Right lobe of liver (tissue), 6 donors: ENCODE data around the gene SYNE3. TPM values are rescaled to one million over a fixed set of nuclear protein-coding genes. Genes with fewer than 3 reads are reported as not detected.
A peak's percentile ranks its signal among the peaks of the same experiment; 100 is the strongest.

Experiments
- ATAC-seq, 4 donors: fragments of 200-7000 bp; cut with Tn5 transposase; one replicate each; pipeline ENCODE4 v1.9.1; 2020; ENCODE audit warnings: mild to moderate bottlenecking in 4 of 4, moderate library complexity in 4 of 4
- DNase-seq, 3 donors: peaks; one replicate each; pipeline ENCODE4 v3.0.0-alpha.2; 2020
- H3K27ac ChIP-seq, 3 donors: fragments of 200-600 bp; one replicate each; pipeline ENCODE4 v1.8.0; 2022
- H3K27me3 ChIP-seq, 2 donors: fragments of 200-600 bp; one replicate each; pipeline ENCODE4 v1.8.0; 2022
- H3K36me3 ChIP-seq, 4 donors: fragments of 200-600 bp; sonication (generic) in 1 of 4; one replicate each; pipeline versions ENCODE4 v1.5.1 to v1.8.0; 2017 to 2022; ENCODE audit warnings: control low read depth in 1 of 4
- H3K4me1 ChIP-seq, 4 donors: fragments of 200-600 bp; sonication (generic) in 1 of 4; one replicate each; pipeline versions ENCODE4 v1.5.1 to v1.8.0; 2017 to 2022; ENCODE audit warnings: control low read depth in 1 of 4
- H3K4me3 ChIP-seq, 3 donors: fragments of 200-600 bp; one replicate each; pipeline ENCODE4 v1.8.0; 2022
- H3K9me3 ChIP-seq, 4 donors: fragments of 200-600 bp; sonication (generic) in 1 of 4; one replicate each; pipeline versions ENCODE4 v1.5.1 to v1.8.0; 2017 to 2022; ENCODE audit warnings: control low read depth in 1 of 4
- POLR2A ChIP-seq: fragments of 450-650 bp; IDR thresholded peaks from one replicate; pipeline ENCODE4 v1.6.1; 2017; ENCODE audit warnings: antibody characterized with exemption, mild to moderate bottlenecking
- WGBS: methylation state at CpG from one replicate; pipeline ENCODE4 v1.1.6; 2018; ENCODE audit warnings: low coverage, low lambda C conversion rate; ENCODE audit not compliant: insufficient coverage; ENCODE audit errors: missing lambda C conversion rate; 5-methylcytosine and 5-hydroxymethylcytosine counted together
- intact Hi-C, 2 donors: fragments of 100-400 bp; cut with DNase I; formaldehyde crosslinking; loops; one replicate each; pipeline versions ENCODE4 v1.11.2 to v1.14.1; 2022
- total RNA-seq, 6 experiments: library from RNA; depleted of rRNA in 2 of 6; stranded (reverse); fragments of >200 nt in 2 of 6; fragmentation: NEBNext Ultra II Directional in 3 of 6; extraction: Animal tissue kit (Norgen Biotek cat#: 25700) in 3 of 6; gene quantifications; one replicate each; pipeline versions ENCODE4 v1.1.0 to v1.2.4, GENCODE V29; 2016 to 2023
- TF ChIP-seq, protein P1 (sequence below), 4 donors: fragments of 200-600 bp in 3 of 4; fragments of 450-650 bp in 1 of 4; IDR thresholded peaks; one replicate each; pipeline versions ENCODE4 v1.5.1 to v1.8.0; 2016 to 2022; ENCODE audit warnings: antibody characterized with exemption in 4 of 4, mild to moderate bottlenecking in 2 of 4
- donor health status: DM: no; HTN: yes; CAD: no.
- donor health status: DM: no; HTN: no; CAD: no.
- donor health status: DM: no; HTN: no; CAD: no.
- donor health status: DM: no; HTN: yes; CAD: no.
- donor health status: DM: no; HTN: yes; CAD: no.

SYNE3 gene
- total RNA-seq, 6 experiments from 2014 or later = 3.7 to 11.6 (median 5.0) TPM

GRCh38 chr14:95547272-95547625 lies 30.8 kb upstream of the SYNE3 start:
- Histone ChIP-seq H3K36me3 (peaks cover 0 to 12% (median 4%) of the 10 kb centered on the region in 4 donors), H3K9me3 (no peaks in the 10 kb centered on the region), H3K4me3 (no peak overlapping the region), H3K4me1 (peaks cover 0 to 20% (median 6%) of the 10 kb centered on the region in 4 donors), H3K27me3 (no peaks in the 10 kb centered on the region), H3K27ac (no peak overlapping the region)
- ATAC-seq = no peak
- TF ChIP-seq POLR2A = no peak
- TF ChIP-seq, protein P1, sequence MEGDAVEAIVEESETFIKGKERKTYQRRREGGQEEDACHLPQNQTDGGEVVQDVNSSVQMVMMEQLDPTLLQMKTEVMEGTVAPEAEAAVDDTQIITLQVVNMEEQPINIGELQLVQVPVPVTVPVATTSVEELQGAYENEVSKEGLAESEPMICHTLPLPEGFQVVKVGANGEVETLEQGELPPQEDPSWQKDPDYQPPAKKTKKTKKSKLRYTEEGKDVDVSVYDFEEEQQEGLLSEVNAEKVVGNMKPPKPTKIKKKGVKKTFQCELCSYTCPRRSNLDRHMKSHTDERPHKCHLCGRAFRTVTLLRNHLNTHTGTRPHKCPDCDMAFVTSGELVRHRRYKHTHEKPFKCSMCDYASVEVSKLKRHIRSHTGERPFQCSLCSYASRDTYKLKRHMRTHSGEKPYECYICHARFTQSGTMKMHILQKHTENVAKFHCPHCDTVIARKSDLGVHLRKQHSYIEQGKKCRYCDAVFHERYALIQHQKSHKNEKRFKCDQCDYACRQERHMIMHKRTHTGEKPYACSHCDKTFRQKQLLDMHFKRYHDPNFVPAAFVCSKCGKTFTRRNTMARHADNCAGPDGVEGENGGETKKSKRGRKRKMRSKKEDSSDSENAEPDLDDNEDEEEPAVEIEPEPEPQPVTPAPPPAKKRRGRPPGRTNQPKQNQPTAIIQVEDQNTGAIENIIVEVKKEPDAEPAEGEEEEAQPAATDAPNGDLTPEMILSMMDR (IDR thresholded peaks at IDR 0.05) = no peak
- DNase-seq = no peak
- intact Hi-C loops = no loop called here
- 87% methylated on average over 3 of the region's 5 CpGs for WGBS

DNA sequence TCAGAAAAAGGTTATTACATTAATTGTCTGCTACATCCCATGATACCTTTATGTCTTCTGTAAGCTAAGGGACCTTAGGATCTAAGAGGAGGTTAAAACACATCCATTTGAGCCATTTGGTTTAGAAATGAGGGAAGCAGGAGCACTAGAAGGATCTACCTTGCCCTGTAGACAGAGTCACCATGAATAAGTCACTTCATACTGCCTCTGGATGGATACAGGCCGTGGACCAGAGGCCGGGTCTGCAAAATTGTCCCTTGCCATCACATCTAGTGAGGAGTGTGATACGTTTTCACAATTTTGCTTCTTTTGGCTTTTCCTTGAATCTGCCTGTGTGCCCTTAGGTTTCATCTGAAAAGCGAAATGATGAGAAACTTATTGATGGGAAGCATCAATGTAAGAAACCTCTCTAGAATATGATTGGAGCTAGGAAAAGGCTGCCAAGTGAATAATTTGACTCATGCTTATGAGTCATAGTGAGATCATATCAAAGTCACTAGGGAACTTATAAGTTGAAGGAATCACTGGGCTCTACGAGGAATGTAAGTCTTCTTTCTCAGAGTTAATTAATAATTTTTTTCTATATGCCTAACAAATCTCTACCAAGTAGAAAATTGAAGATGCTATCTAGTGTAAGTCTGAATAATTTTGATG lies 29.2 kb upstream of the SYNE3 start:
- intact Hi-C loops = no loop called here
- H3K4me1 ChIP-seq = peaks cover 0 to 34% (median 8%) of the 10 kb centered on the region in 4 donors
- WGBS = 92% methylated on average over 5 of the region's 5 CpGs
- no peak for DNase-seq
- no peaks in the 10 kb centered on the region for H3K27me3 ChIP-seq
- no peak overlapping the region for H3K4me3 ChIP-seq
- no peak overlapping the region for H3K27ac ChIP-seq
- no peak for ATAC-seq
- peaks cover 0 to 12% (median 4%) of the 10 kb centered on the region in 4 donors for H3K36me3 ChIP-seq
- no peaks in the 10 kb centered on the region for H3K9me3 ChIP-seq
- TF ChIP-seq, protein P1 (IDR thresholded peaks at IDR 0.05) = no peak
- TF ChIP-seq POLR2A = no peak

DNA sequence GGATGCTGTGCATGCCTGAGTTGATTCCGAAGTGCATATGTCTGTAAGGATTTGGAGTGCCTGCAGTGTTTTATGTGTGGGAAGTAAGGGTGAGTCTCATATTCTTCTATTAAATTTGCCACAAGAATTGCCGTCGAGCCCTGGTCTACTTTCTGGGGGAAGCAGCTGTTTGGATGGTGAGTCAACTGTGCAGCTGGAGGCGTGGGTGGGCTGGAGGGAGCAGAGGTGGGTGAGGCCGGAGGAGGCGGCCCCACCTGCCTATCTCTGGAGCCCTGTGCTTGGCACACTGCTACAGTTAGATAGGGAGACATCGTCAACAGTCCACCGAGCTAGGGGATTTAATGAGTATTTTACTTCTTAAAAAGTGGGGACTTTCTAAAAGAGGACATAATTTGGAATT lies 28.1 kb upstream of the SYNE3 start:
- H3K4me3 ChIP-seq = no peak overlapping the region
- peak in 1 of 4 donors; percentile 15 for ATAC-seq
- H3K27me3 ChIP-seq = no peaks in the 10 kb centered on the region
- 64% methylated on average over 6 of the region's 8 CpGs for WGBS
- H3K36me3 ChIP-seq = peaks cover 0 to 12% (median 4%) of the 10 kb centered on the region in 4 donors
- H3K27ac ChIP-seq = peak overlapping the region in 1 of 3 donors; percentile 4
- intact Hi-C loops = no loop called here
- TF ChIP-seq, protein P1 (IDR thresholded peaks at IDR 0.05) = no peak
- H3K4me1 ChIP-seq = peaks cover 0 to 32% (median 9%) of the 10 kb centered on the region in 4 donors
- no peaks in the 10 kb centered on the region for H3K9me3 ChIP-seq
- DNase-seq = no peak

DNA sequence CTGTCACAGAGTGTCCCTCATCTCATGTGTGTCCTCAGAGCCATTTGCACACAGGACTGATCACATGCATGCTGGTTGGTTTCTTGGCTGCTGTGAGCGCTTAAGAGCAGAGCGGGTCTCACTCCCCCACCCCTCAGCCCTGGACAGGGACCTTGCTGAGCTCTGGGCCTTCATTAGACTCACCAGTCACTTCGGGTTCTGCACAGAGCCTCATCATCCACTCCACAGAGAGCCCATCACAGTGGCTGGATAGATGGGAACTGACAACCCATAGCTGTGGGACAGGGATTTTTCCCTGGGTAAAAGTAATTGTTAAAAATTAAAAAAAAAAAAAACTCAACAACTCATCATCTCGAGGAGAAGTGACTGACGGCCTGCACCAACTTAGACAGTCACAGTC lies 26.6 kb upstream of the SYNE3 start:
- Histone ChIP-seq H3K9me3 (no peaks in the 10 kb centered on the region), H3K27ac (no peak overlapping the region), H3K36me3 (peaks cover 0 to 12% (median 4%) of the 10 kb centered on the region in 4 donors), H3K27me3 (no peaks in the 10 kb centered on the region), H3K4me1 (peaks cover 0 to 44% (median 15%) of the 10 kb centered on the region in 4 donors), H3K4me3 (no peak overlapping the region)
- DNase-seq = peak in 1 of 3 donors; percentile 31
- intact Hi-C loops = no loop called here
- WGBS = 100% methylated on average over 3 of the region's 5 CpGs
- ATAC-seq = peak in 1 of 4 donors; percentile 19
- TF ChIP-seq, protein P1 (IDR thresholded peaks at IDR 0.05) = no peak
- TF ChIP-seq POLR2A = no peak
